Left lung (tissue), 10 donors: ENCODE measurements around the gene ABHD6. TPM values are rescaled to one million over a fixed set of nuclear protein-coding genes. Genes with fewer than 3 reads are reported as not detected.
"Not testable (repeated sequence)": the region's sequence is repeated elsewhere in the genome, so short reads cannot be mapped to it uniquely, and the experiment has no call there.

ENCODE experiments used
- ATAC-seq: fragments of 200-7000 bp; cut with Tn5 transposase; one replicate; pipeline ENCODE4 v1.9.1; 2020; ENCODE audit warnings: moderate library complexity
- DNase-seq, 4 donors: peaks; one replicate each; pipeline ENCODE4 v3.0.0-alpha.2; 2013 to 2020
- H3K27ac ChIP-seq, 2 donors: fragments of 200-600 bp; sonication (generic) in 1 of 2; one replicate each; pipeline versions ENCODE4 v1.5.0 to v1.8.0; 2020 to 2021
- H3K27me3 ChIP-seq, 2 donors: fragments of 200-600 bp; sonication (generic) in 1 of 2; one replicate each; pipeline versions ENCODE4 v1.5.0 to v1.8.0; 2020 to 2021
- H3K36me3 ChIP-seq, 2 donors: fragments of 200-600 bp; sonication (generic) in 1 of 2; one replicate each; pipeline versions ENCODE4 v1.5.0 to v1.8.0; 2020 to 2021
- H3K4me1 ChIP-seq, 2 donors: fragments of 200-600 bp; one replicate each; pipeline ENCODE4 v1.8.0; 2021
- H3K4me3 ChIP-seq, 2 donors: fragments of 200-600 bp; sonication (generic) in 1 of 2; one replicate each; pipeline versions ENCODE4 v1.5.0 to v1.8.0; 2020 to 2021; ENCODE audit warnings: mild to moderate bottlenecking in 1 of 2
- H3K9me3 ChIP-seq, 2 donors: fragments of 200-600 bp; sonication (generic) in 1 of 2; one replicate each; pipeline versions ENCODE4 v1.5.0 to v1.8.0; 2020 to 2021
- CTCF ChIP-seq, 2 donors: fragments of 200-600 bp; sonication (generic) in 1 of 2; IDR thresholded peaks; one replicate each; pipeline versions ENCODE4 v1.5.0 to v1.8.0; 2021; ENCODE audit warnings: antibody characterized with exemption in 2 of 2
- intact Hi-C, 2 donors: fragments of 100-400 bp; cut with DNase I; formaldehyde crosslinking; loops; one replicate each; pipeline versions ENCODE4 v1.11.2 to v1.14.2; 2022
- polyA plus RNA-seq, 6 donors: library from polyadenylated mRNA; unstranded; fragments of 120-200 nt; gene quantifications; one replicate each; pipeline ENCODE4 v1.2.1, GENCODE V29; 2013; ENCODE audit not compliant: insufficient read length in 6 of 6
- total RNA-seq, 2 donors: library from RNA; stranded (reverse); fragmentation: NEBNext Ultra II Directional; extraction: Animal tissue kit (Norgen Biotek cat#: 25700); gene quantifications; one replicate each; pipeline ENCODE4 v1.2.1, GENCODE V29; 2021
- donor health status: DM: no; HTN: yes; CAD: no.
- donor health status: DM: no; HTN: no; CAD: no.

ABHD6 gene
- total and polyA plus RNA-seq, 8 donors: 4.8 to 12.7 (median 8.2) TPM

DNA sequence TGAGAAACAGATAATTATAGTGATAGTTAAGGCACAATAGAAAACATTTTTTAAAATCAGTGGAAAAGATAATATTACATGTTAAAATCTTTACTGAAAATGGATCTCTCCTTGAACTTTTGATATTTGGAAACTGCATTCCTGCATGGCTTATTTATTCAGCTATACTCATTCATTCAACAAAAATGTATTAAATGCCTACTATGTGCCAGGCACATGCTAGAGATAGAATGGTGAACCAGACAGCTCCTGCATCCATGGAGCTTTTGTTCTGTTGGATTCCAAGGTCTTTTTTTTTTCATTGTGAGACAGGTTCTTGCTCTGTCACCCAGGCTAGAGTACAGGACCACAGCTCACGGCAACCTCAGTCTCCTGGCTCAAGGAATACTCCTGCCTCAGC, 99.6 kb downstream of the ABHD6 start:
- intact Hi-C loops: no loop called here
- H3K36me3 ChIP-seq: peaks cover 0 to 17% of the 10 kb centered on the region in 2 donors
- no peak overlapping the region for H3K27ac ChIP-seq
- ATAC-seq (no peak), DNase-seq (no peak)
- H3K27me3 ChIP-seq: no peaks in the 10 kb centered on the region
- TF ChIP-seq CTCF (IDR thresholded peaks at IDR 0.05): no peak
- no peaks in the 10 kb centered on the region for H3K9me3 ChIP-seq
- peaks cover 2 to 37% of the 10 kb centered on the region in 2 donors for H3K4me1 ChIP-seq
- H3K4me3 ChIP-seq: no peak overlapping the region

GRCh38 chr3:58339146-58339545, 101.6 kb downstream of the ABHD6 start:
- ATAC-seq: not testable (repeated sequence)

GRCh38 chr3:58340594-58341244, 103.1 kb downstream of the ABHD6 start:
- no peak overlapping the region for H3K4me3 ChIP-seq
- H3K27me3 ChIP-seq: no peaks in the 10 kb centered on the region
- intact Hi-C loops: no loop called here
- DNase-seq (no peak), ATAC-seq (no peak)
- peaks cover 0 to 19% of the 10 kb centered on the region in 2 donors for H3K36me3 ChIP-seq
- H3K4me1 ChIP-seq: peaks cover 0 to 23% of the 10 kb centered on the region in 2 donors
- no peak for TF ChIP-seq CTCF (IDR thresholded peaks at IDR 0.05)
- no peaks in the 10 kb centered on the region for H3K9me3 ChIP-seq
- no peak overlapping the region for H3K27ac ChIP-seq

More at GRCh38 chr3:58339146-58339545, 101.6 kb downstream of the ABHD6 start:
- intact Hi-C loops, H3K9me3 ChIP-seq, DNase-seq, H3K4me3 ChIP-seq, H3K27ac ChIP-seq, H3K27me3 ChIP-seq: not testable (repeated sequence)
- Histone ChIP-seq H3K4me1 (peaks cover 0 to 30% of the 10 kb centered on the region in 2 donors), H3K36me3 (peaks cover 0 to 19% of the 10 kb centered on the region in 2 donors)

DNA sequence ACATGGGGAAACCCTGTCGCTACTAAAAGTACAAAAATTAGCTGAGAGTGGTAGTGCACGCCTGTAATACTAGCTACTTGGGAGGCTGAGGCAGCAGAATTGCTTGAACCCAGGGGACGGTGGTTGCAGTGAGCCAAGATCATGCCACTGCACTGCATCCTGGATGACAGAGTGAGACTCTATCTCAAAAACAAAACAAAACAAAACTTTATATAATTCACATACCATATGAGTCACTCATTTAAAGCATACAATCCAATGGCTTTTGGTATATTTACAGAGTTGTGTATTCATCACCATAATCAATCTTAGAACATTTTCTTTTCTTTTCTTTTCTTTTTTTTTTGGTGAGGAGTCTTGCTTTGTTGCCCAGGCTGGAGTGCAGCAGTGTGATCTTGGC, 103.8 kb downstream of the ABHD6 start:
- no peak overlapping the region for H3K27ac ChIP-seq
- peaks cover 0 to 19% of the 10 kb centered on the region in 2 donors for H3K36me3 ChIP-seq
- no peak overlapping the region for H3K4me3 ChIP-seq
- H3K9me3 ChIP-seq: no peaks in the 10 kb centered on the region
- peaks cover 0 to 17% of the 10 kb centered on the region in 2 donors for H3K4me1 ChIP-seq
- no peak for TF ChIP-seq CTCF (IDR thresholded peaks at IDR 0.05)
- DNase-seq (no peak), ATAC-seq (no peak)
- intact Hi-C loops: no loop called here
- H3K27me3 ChIP-seq: no peaks in the 10 kb centered on the region

DNA sequence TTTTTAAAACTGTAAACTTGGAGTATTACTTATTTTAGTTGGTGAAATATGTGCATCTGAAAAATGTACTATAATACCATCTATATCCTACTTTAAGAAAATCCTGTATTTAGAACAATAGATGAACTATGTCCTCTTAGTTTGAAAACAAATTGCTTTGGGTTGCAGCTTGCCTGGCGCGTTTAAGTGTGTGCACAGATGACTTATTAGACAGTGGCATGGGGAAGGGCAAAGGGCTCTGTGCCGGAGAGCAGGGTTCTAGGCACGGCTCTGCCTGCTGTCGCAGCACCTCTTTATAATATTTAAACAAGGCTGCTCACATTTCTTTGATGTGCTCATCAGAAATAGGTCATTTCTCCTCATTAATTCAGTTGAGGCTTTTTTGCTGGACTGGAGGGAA, 105.1 kb downstream of the ABHD6 start:
- Histone ChIP-seq H3K27me3 (no peaks in the 10 kb centered on the region), H3K36me3 (peaks cover 0 to 19% of the 10 kb centered on the region in 2 donors), H3K27ac (no peak overlapping the region), H3K4me1 (peaks cover 0 to 10% of the 10 kb centered on the region in 2 donors), H3K9me3 (no peaks in the 10 kb centered on the region), H3K4me3 (no peak overlapping the region)
- no peak for TF ChIP-seq CTCF (IDR thresholded peaks at IDR 0.05)
- intact Hi-C loops: no loop called here
- DNase-seq: no peak
- no peak for ATAC-seq

Other genes with a start within 250 kb of the ABHD6 start
- gene FLNB, start 229.4 kb upstream of the ABHD6 start, total RNA-seq: 100 to 1,000 TPM in 1 of 2 donors, 10 to 100 TPM in 1; 80.1 to 126 TPM
- 100 to 1,000 TPM in 2 of 6 donors, 10 to 100 TPM in 4; 85.2 to 107 (median 93.3) TPM for gene FLNB, start 229.4 kb upstream of the ABHD6 start, polyA plus RNA-seq
- 1 to 10 TPM; 1.2 to 3.0 TPM for gene DNASE1L3, start 26.8 kb upstream of the ABHD6 start, total RNA-seq
- 1 to 10 TPM in 5 of 6 donors, under 1 TPM in 1; 1.00 to 2.1 (median 1.8) TPM for gene DNASE1L3, start 26.8 kb upstream of the ABHD6 start, polyA plus RNA-seq
- 10 to 100 TPM; 12.7 to 15.9 TPM for gene RPP14, start 68.5 kb downstream of the ABHD6 start, total RNA-seq
- 10 to 100 TPM; 17.6 to 21.5 (median 20.7) TPM for gene RPP14, start 68.5 kb downstream of the ABHD6 start, polyA plus RNA-seq
- gene HTD2, start 68.7 kb downstream of the ABHD6 start, total RNA-seq: 1 to 10 TPM; 7.6 to 8.0 TPM
- gene HTD2, start 68.7 kb downstream of the ABHD6 start, polyA plus RNA-seq: 10 to 100 TPM; 10.8 to 14.0 (median 12.3) TPM
- gene PXK, start 95.1 kb downstream of the ABHD6 start, total RNA-seq: 10 to 100 TPM; 19.0 to 33.2 TPM
- 10 to 100 TPM; 27.9 to 42.3 (median 36.0) TPM for gene PXK, start 95.1 kb downstream of the ABHD6 start, polyA plus RNA-seq
- 10 to 100 TPM; 55.5 to 57.1 TPM for gene PDHB, start 196.0 kb downstream of the ABHD6 start, total RNA-seq
- gene PDHB, start 196.0 kb downstream of the ABHD6 start, polyA plus RNA-seq: 10 to 100 TPM; 74.3 to 88.5 (median 83.5) TPM